Measurements from ENCODE around the gene SEL1L2.
"Not testable (repeated sequence)": the region's sequence is repeated elsewhere in the genome, so short reads cannot be mapped to it uniquely, and the experiment has no call there.

Gene SEL1L2

GRCh38 chr20:13990465-13990864 lies at the start of gene SEL1L2:
TSS of gene SEL1L2 (minus strand) at chr20:13990614. CDS start at chr20:13990534, 80 bp downstream.
- in situ Hi-C loops (cut with MboI; ENCODE audit: low sequenced_read_pairs), result no loop called here

GRCh38 chr20:14036567-14036966 lies 46.2 kb upstream of the SEL1L2 start:
- in situ Hi-C loops (cut with MboI; ENCODE audit: low sequenced_read_pairs), result no loop called here

- in situ Hi-C loops (cut with MboI; ENCODE audit: low sequenced_read_pairs), result no loop called here
These were observed 42.9 kb upstream of the SEL1L2 start for GRCh38 chr20:14033310-14033709.

GRCh38 chr20:14030991-14031390 lies 40.6 kb upstream of the SEL1L2 start:
- in situ Hi-C loops (cut with MboI; ENCODE audit: low sequenced_read_pairs), result no loop called here

DNA sequence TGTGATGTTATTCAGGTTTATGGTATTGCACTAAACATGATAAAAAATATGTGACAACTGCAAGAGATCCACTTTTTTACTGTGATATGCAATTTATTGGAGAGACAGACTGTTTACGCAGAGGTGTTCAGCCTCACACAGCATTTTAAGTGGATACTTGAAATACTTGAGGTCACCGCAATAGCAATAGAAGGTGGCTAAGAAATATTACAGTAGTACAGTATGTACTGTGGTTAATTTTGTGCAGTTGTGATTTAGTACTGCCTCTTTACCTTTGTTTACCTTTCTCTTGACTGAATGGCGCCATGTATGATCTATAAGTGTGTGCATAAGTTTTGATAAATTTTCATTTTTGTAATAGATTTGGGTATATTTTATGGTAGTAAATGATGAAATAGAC lies 22.3 kb upstream of the SEL1L2 start:
- in situ Hi-C loops (cut with MboI; ENCODE audit: low sequenced_read_pairs), result no loop called here

GRCh38 chr20:14009208-14009607 lies 18.8 kb upstream of the SEL1L2 start:
- in situ Hi-C loops (cut with MboI; ENCODE audit: low sequenced_read_pairs), result no loop called here

DNA sequence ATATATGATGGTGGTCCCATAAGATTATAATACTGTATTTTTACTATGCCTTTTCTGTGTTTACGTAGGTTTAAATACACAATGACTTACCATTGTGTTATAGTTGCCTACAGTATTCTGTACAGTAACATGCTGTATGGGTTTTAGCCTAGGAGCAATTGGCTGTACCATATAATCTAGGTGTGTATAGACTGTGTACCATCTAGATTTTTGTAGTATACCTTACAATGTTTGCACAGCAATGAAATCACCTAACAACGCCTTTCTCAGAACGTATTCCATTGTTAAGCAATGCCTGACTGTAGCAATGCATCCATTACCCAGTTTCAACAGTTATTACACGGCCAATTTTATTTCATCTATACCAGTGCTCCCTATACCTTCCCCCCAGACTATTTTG lies 15.6 kb upstream of the SEL1L2 start:
- in situ Hi-C loops (cut with MboI; ENCODE audit: low sequenced_read_pairs), result no loop called here

DNA sequence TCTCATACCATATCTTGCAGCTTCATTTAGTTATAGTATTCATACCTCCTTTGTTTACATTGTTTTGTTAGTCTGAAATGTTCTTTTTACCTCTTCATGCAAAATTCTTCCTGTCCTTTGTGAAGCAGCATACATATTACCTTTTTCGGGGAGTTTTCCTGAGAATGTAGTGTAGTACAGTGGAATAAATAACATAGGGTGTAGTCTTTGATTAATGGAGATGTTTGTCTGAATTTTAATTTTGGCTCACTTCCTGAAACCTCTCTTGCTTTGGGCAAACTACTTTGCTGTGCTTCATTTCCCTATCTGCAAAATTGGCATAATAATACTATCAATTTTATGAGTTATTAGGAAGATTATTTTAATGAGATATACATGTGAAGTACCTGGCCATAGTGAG lies 10.5 kb upstream of the SEL1L2 start:
- in situ Hi-C loops (cut with MboI; ENCODE audit: low sequenced_read_pairs), result no loop called here

DNA sequence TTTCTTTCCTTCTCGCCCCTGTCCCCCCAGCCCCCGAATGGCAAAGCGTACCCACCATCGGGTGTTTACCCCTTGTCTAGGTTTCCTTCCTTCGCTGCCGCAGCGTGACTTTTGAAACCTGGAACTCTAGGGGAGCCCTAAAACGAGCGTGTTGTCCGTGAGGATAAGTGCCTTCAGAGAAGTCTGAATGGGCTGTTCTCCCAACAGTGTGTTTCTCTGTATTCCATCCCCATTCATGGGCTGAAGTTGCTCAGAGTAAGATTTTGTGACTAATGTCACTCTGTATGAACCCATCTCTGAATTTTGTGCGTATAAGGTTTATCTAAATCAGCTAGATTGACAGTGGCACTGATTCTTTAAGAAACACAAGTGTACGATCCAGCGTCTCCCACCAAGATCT lies 5.9 kb upstream of the SEL1L2 start:
- in situ Hi-C loops (cut with MboI; ENCODE audit: low sequenced_read_pairs), result no loop called here

DNA sequence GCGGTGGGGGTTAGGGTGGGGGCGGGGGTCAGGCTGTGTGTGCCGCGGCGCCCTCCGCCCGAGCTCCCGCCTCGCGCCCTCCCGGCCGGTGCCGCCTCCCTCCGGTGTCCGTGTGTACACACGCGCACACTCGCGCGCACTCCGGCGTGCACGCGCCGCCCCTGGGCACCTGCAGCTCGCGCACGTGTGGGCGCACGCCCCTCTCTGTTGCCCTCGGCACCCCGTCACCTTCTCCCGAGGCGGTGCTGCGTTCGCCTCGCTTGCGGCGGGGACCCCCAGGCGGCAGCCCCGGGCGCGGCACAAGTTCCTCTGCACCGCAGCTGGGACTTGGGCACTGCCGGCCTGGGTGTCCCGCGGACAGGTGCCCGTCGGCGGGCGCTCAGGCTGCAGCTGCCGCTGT lies 5.4 kb upstream of the SEL1L2 start:
- in situ Hi-C loops (cut with MboI; ENCODE audit: low sequenced_read_pairs), result no loop called here

GRCh38 chr20:13995086-13995665 lies 4.8 kb upstream of the SEL1L2 start, which contains the start of gene MACROD2:
TSS of gene MACROD2 (plus strand) at chr20:13995516.
- in situ Hi-C loops (cut with MboI; ENCODE audit: low sequenced_read_pairs), result no loop called here

DNA sequence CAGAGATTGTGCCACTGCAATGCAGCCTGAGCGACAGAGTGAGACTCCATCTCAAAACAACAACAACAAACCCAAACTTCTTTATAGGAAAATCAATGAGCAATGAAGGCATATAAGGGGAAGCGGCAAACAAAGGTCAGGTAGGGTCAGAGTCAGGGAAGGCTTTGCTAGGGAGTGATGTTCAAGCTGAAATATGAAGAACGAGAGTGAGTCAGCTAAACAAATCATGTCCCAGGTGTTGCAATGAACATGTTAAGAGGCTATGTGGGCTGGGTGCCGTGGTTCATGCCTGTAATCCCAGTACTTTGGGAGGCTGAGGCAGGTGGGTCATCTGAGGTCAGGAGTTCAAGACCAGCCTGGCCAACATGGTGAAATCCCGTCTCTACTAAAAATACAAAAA lies 1.5 kb upstream of the SEL1L2 start:
- in situ Hi-C loops (cut with MboI; ENCODE audit: low sequenced_read_pairs), result not testable (repeated sequence)

- in situ Hi-C loops (cut with MboI; ENCODE audit: low sequenced_read_pairs), result no loop called here
These were observed 897 bp upstream of the SEL1L2 start for GRCh38 chr20:13991311-13991710.

DNA sequence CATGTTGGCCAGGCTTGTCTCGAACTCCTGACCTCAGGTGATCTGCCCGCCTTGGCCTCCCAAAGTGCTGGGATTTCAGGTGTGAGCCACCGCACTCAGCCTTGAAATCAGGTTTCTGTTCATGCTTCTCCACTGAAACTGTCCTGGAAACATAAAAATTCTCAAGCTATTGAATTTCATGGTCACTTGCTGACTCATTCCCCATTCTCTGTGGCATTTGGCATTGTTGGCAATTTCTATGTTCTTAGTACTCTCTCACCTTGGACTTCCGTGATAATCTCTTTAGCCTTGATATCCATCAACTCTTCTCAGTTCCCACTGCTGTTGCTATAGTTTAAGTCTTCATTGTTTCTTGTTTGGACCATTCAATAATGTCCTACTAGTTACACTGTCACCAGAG lies 6.2 kb downstream of the SEL1L2 start:
- in situ Hi-C loops (cut with MboI; ENCODE audit: low sequenced_read_pairs), result no loop called here

- in situ Hi-C loops (cut with MboI; ENCODE audit: low sequenced_read_pairs), result no loop called here
These were observed 29.9 kb downstream of the SEL1L2 start for GRCh38 chr20:13960525-13960924.

- in situ Hi-C loops (cut with MboI; ENCODE audit: low sequenced_read_pairs), result no loop called here
These were observed 30.3 kb downstream of the SEL1L2 start for GRCh38 chr20:13960119-13960518.

DNA sequence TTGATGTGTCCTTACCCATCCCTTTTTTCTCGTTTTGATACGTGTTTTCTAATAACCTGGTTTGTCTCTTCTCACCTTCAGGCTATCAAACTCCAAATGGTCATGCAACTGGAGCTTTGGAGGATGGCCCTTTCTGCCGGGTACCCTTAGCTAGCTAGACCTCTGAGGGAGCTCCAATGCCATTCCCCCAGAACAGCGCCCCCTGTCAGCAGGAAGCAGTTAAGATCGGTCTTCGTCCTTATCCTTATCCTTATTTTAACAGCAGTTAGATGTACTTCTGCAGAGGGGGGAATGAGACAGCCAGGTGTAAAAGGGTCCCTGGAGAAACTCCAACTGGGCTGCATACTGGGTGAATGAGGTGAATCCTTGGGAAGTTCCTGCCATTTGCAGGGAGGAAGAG lies 37.2 kb downstream of the SEL1L2 start:
- in situ Hi-C loops (cut with MboI; ENCODE audit: low sequenced_read_pairs), result no loop called here

DNA sequence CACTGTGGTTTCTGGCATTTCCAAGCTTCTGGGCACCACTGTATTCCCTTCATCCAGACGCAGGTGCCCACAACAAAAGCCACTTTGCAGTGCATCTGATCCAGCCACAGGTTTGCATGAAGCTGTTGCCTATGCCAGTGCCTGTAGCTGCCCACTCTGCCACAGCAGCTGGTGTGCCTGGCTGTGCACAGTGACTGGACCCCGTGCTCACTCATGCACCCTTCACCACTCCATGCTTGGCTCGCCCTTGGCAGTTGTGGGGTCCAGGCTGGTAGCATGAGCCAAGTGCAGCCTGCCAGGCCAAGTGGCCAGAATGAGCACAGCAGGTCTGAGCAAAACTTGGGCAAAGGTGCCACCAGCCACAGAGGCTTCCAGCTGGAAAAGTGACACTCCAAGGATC lies 42.7 kb downstream of the SEL1L2 start:
- in situ Hi-C loops (cut with MboI; ENCODE audit: low sequenced_read_pairs), result no loop called here

GRCh38 chr20:13941031-13941430 lies 49.4 kb downstream of the SEL1L2 start:
- in situ Hi-C loops (cut with MboI; ENCODE audit: low sequenced_read_pairs), result no loop called here

DNA sequence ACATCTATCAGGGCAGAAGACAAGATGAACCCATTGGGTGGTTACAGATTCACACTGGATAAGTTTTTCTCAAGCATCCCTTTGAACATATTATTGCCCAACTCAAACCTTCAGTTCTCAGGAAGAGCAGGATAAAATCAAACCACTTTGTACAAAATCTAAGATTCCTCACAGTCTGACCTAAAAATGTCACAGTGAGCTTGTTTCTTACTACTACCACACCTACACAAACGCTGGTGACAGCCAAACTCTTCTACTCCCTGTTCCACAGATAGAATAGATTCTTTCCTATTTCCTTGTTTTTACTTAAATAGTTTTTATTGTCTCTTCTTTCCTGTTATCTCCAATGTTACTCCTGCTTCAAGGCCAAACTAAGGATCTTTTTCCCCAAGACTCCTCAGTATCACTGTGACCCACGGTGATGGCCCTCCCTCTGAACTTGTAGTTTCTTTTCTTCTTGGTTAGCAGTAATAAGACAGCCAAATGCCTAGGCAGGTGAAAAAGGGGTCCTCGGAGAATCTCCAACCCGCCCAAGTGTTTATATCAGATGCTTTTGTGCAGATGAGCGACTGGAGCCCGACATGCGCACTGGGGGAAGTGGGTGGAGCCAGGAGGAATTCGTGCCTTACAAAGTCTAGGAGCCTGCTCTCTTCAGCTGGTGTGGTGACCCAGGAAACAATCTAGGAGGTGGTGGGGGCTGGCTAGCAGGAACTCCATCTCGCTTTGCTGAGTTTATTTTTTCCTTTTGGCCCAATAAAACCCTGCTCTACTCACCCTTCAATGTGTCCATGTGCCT lies 53.4 kb downstream of the SEL1L2 start:
- in situ Hi-C loops (cut with MboI; ENCODE audit: low sequenced_read_pairs), result no loop called here

DNA sequence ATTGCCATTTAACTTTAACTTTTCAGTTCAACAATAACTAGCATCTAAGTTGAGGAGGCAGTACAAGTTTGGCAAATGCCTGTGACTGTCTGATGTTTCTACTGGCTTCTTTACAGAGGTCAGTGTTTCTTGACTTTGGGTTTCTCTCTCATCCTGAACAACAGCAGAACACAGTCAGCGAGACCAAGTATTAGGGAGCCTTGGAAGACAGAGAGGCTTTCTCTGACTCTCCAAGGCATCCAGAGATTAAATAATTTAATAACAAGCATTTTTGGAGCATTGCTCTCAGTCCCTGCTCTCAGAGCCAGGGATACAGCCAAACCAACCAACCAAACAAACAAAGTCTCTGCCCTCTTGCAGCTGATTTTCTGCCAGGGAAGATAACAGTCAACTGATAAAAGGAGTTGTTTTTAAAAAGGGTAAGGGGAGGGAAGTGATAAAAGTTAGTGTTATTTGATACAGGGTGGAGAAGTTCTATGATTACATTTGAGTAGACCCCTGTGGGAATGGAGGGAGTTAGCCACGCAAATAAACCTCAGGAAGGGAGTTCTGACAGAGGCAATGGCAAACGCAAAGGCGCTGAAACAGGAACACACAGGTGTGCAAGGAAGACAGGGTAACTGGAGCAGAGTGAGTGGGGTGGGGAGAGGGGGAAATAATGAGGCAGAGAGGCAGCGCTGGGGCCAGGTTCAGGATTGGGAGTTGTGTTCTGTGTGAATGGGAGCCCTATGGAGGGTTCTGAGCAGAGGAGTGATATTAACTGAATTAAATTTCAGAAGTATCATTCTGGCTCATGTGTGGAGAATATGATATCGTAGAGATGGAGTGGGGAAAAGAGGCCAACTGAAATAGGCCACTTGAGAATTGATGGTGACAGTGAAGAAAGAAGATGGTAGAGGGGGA lies 55.2 kb downstream of the SEL1L2 start:
- in situ Hi-C loops (cut with MboI; ENCODE audit: low sequenced_read_pairs), result no loop called here

- in situ Hi-C loops (cut with MboI; ENCODE audit: low sequenced_read_pairs), result no loop called here
These were observed 60.1 kb downstream of the SEL1L2 start for GRCh38 chr20:13930281-13930680.

All from HL-60/S4 treated with retinoic acid at 250 ng/mL for 4 days and 3 days (cell line).